Colonic mucosa (tissue), 4 donors: ENCODE measurements around the gene AFF1. TPM values are rescaled to one million over a fixed set of nuclear protein-coding genes. Genes with fewer than 3 reads are reported as not detected.

Experiments
- DNase-seq: peaks from one replicate; pipeline ENCODE4 v3.0.0-alpha.2; 2020
- H3K27ac ChIP-seq: fragments of 200-600 bp; one replicate; pipeline ENCODE4 v1.8.0; 2021
- H3K27me3 ChIP-seq: fragments of 200-600 bp; one replicate; pipeline ENCODE4 v1.8.0; 2021
- H3K36me3 ChIP-seq: fragments of 200-600 bp; one replicate; pipeline ENCODE4 v1.8.0; 2021
- H3K4me1 ChIP-seq: fragments of 200-600 bp; one replicate; pipeline ENCODE4 v1.8.0; 2021; ENCODE audit warnings: mild to moderate bottlenecking
- H3K4me3 ChIP-seq: fragments of 200-600 bp; one replicate; pipeline ENCODE4 v1.8.0; 2021
- H3K9ac ChIP-seq, 2 donors: one replicate each; pipeline ENCODE4 v1.7.0; 2013; ENCODE audit warnings: control low read depth in 2 of 2, low read depth in 2 of 2, low read length in 2 of 2
- H3K9me3 ChIP-seq: fragments of 200-600 bp; one replicate; pipeline ENCODE4 v1.8.0; 2021
- CTCF ChIP-seq: fragments of 200-600 bp; IDR thresholded peaks from one replicate; pipeline ENCODE4 v1.8.0; 2022; ENCODE audit warnings: antibody characterized with exemption, mild to moderate bottlenecking
- intact Hi-C: fragments of 100-400 bp; cut with DNase I; formaldehyde crosslinking; loops from one replicate; pipeline ENCODE4 v1.14.1; 2022
- total RNA-seq, 2 donors: library from RNA; stranded (reverse); fragmentation: NEBNext Ultra II Directional in 1 of 2; extraction: Animal tissue kit (Norgen Biotek cat#: 25700) in 1 of 2; gene quantifications; one replicate each; pipeline ENCODE4 v1.2.1, GENCODE V29; 2021
- donor health status: healthy.
- donor health status: DM: no; HTN: no; CAD: no.
- donor health status: DM: no; HTN: no; CAD: no.

Gene AFF1
- total RNA-seq, 2 donors from 2014 or later: 73.5 to 104 TPM

DNA sequence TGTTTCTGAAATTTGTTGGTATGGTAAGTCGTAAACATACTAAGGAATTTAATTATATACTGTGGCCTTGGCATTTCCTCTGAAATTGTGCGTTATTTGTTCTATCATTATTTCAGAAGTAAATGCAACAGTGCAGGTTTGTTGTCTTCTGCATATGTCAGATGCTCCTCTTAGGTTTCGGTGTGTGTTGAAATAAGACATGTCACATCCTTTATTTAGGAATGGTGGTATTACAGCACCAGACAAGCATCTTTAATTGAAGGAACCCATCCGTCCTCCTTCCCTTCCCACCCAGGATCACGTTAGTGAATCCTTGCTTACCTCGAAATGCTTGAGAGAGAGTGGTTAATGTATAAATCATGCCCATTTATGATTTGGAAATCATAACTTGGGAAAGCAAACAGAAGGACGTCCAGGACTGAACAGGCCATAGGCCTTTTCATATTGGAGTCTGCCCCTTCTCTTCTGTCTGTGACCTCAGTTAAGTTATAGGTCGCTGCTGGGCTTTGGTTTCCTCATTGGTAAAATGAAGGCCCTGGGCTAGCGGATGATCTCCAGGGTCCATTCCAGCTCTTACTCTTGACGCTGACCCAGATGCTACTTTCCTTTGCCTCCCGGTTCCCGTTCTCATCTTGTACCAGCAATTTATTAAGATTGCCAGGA, 151.5 kb downstream of the AFF1 start:
- H3K4me1 ChIP-seq: no peaks in the 10 kb centered on the region
- no peak overlapping the region for H3K9ac ChIP-seq
- no peaks in the 10 kb centered on the region for H3K9me3 ChIP-seq
- no peak for TF ChIP-seq CTCF
- H3K27me3 ChIP-seq: no peaks in the 10 kb centered on the region
- intact Hi-C loops: no loop called here
- no peak overlapping the region for H3K27ac ChIP-seq
- H3K4me3 ChIP-seq: no peak overlapping the region
- DNase-seq: no peak
- H3K36me3 ChIP-seq: no peaks in the 10 kb centered on the region

DNA sequence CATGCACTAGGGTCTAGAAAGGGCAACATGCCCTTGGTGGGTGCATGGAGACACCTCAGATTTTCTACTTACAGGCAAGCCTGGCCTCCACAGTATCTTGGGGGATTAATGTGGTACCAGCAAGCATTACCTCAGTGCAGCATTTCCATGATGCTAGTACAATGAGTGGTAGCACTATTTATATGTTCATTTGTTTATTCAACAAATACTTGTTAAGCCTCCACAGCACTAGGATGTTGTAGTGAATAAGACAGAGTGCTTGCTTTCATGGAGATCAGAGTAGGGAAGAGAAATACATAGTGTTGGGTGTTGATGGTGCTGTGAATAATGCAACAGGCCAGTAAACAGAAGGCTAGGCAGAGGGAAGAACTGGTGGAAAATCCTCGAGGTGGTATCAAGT, 152.2 kb downstream of the AFF1 start:
- Histone ChIP-seq H3K4me1 (no peaks in the 10 kb centered on the region), H3K9ac (no peak overlapping the region), H3K4me3 (no peak overlapping the region), H3K36me3 (no peaks in the 10 kb centered on the region), H3K9me3 (no peaks in the 10 kb centered on the region), H3K27ac (no peak overlapping the region), H3K27me3 (no peaks in the 10 kb centered on the region)
- intact Hi-C loops: no loop called here
- no peak for DNase-seq
- no peak for TF ChIP-seq CTCF

- no peak for TF ChIP-seq CTCF
- H3K36me3 ChIP-seq: no peaks in the 10 kb centered on the region
- no peaks in the 10 kb centered on the region for H3K27me3 ChIP-seq
- intact Hi-C loops: no loop called here
- no peak overlapping the region for H3K27ac ChIP-seq
- no peaks in the 10 kb centered on the region for H3K4me1 ChIP-seq
- H3K4me3 ChIP-seq: no peak overlapping the region
- no peak for DNase-seq
- H3K9ac ChIP-seq: no peak overlapping the region
- H3K9me3 ChIP-seq: no peaks in the 10 kb centered on the region
These were observed 152.6 kb downstream of the AFF1 start for GRCh38 chr4:87087420-87087819.

DNA sequence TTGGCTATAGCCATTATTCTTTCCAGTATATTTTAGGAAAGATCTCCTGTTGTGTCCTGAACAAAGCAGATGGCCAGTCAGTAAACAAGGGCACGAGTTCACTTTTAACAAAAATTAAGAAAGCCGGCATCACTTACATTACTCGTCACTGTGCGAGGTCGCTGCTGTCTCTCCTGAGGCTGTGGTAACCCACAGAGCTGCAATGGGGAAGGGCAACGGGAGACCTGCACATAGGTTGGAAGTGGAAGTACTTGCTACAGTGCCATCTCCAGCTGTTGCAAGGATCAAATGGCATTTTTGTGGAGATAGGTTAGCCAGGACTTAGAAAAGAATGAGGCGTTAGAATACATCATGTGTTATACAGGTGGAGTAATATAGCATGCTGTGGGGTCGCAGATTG, 153.4 kb downstream of the AFF1 start:
- H3K36me3 ChIP-seq: no peaks in the 10 kb centered on the region
- intact Hi-C loops: no loop called here
- TF ChIP-seq CTCF: no peak
- H3K4me1 ChIP-seq: no peaks in the 10 kb centered on the region
- no peak for DNase-seq
- no peaks in the 10 kb centered on the region for H3K27me3 ChIP-seq
- no peak overlapping the region for H3K27ac ChIP-seq
- no peaks in the 10 kb centered on the region for H3K9me3 ChIP-seq
- H3K9ac ChIP-seq: no peak overlapping the region
- no peak overlapping the region for H3K4me3 ChIP-seq

DNA sequence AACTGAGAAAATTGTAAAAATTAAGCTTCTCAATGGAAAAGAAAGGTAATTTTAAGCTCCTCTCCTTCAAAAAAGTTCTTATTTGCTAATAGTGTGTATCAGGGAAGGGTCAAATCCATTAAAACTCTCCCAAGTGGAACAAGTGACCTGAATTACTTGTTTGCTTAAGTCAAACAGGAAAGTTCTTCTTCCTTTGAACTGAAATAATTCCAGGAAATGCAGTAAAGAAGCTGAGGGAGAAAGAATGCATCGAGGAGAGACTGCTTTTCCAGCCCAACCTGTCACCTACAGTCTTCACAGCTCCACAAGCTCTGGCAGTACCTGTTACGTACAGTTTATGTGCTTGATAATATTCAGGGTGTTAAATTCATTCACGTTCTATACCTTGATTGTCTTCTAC, 154.6 kb downstream of the AFF1 start:
- H3K36me3 ChIP-seq: no peaks in the 10 kb centered on the region
- H3K27ac ChIP-seq: no peak overlapping the region

More for the DNA sequence above, 154.6 kb downstream of the AFF1 start:
- H3K27me3 ChIP-seq: no peaks in the 10 kb centered on the region
- intact Hi-C loops: no loop called here
- H3K4me1 ChIP-seq: no peaks in the 10 kb centered on the region
- H3K9me3 ChIP-seq: no peaks in the 10 kb centered on the region
- no peak overlapping the region for H3K4me3 ChIP-seq
- H3K9ac ChIP-seq: no peak overlapping the region
- DNase-seq: no peak
- TF ChIP-seq CTCF: no peak
